Measurements from ENCODE around the gene LY86. TPM values are rescaled to one million over a fixed set of nuclear protein-coding genes. Genes with fewer than 3 reads are reported as not detected.

Gene LY86
- total RNA-seq, 1 donor from 2014 or later: 2.2 TPM

- DNase-seq: no peak
Observed at GRCh38 chr6:6683969-6684833, 95.7 kb downstream of the LY86 start.

DNA sequence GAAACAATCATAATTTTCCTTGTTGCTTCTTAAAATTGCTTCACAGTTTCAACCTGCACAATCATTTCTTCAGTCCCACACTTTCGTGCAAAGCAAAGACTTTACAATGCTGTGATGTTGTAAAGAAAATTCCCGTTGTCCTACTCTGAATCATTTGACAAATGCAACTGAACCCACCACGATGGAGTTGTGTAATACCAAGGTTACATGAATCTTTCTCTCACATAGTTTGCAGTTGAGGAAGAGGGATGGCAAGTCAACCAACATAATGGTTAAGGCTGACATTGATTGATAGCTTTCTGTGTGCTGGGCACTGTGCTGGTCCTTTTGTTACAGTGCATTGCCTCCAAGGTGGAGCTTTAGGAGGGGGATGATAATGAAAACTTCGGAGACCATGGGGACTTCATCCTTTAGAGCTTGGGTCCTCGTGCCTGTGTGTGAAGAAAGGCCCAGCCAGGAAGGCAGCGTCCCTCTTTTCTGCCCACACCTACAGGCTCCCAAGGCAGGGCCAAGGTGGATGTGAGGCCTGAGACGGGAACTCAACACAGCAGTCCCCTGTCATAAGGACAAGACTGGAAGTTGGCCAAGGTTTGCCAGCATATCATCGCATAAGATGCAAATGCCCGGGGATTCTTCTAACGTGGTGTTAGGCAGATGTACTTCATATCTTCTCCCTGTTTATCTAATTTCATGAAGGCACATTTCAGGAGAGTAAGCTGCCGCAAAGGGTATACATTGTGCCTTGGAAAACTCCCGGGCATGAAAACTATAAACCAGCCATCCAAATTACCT lies 96.9 kb downstream of the LY86 start:
- no peak for DNase-seq

GRCh38 chr6:6686176-6686575 lies 97.7 kb downstream of the LY86 start:
- DNase-seq: no peak

DNA sequence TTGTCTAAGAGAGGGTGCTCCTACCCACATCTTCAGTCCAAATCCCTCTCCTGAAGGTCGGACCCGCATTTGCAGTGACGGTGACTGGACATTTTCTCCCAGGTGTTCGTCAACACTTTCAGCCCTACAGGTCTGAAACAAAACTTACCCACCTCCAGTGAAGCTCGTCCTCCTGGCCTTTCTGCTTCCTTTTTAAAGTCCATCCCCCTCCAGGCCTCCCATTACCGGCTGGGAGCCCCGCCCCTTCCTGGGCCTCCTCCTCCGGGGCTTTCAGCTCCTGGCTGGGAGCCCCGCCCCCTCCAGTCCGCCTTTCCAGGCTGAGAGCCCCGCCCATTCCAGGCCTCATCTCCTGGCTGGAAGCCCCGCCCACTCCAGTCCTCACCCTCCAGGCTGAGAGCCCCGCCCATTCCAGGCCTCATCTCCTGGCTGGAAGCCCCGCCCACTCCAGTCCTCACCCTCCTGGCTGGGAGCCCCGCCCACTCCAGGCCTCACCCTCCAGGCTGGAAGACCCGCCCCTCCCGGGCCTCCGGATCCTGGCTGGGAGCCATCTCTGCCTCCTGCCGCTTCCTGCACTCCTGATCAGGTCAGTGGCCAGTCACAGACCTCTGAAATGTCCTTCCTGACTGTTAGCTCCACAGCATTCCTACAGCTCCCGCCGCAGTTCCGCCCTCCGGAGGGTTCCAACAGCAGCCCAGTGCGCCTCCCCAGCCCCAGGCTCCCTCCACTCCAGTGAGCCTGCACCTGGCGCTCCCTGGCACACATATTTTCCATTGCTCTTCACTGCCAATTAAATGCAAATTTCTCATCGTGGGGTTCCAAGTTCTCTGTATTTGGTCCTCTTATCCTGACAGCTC lies 98.5 kb downstream of the LY86 start:
- DNase-seq: no peak

DNA sequence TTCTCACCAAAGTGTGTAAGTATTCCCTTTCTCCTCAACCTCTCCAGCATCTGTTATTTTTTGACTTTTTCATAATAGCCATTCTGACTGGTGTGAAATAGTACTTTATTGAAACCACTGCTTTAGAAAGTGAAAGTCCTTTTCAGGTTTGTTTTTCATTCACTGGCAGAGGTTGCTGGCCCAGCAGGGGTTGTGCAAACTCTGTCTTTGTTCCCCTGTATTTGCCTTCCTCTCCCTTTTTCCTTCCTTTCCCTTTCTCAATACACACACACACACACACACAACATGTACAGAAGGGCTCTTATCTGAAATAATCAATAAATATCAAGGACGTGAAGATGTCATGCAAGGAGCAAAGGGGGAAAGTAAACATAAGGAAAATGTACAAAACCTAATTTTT lies 99.8 kb downstream of the LY86 start:
- DNase-seq: no peak

GRCh38 chr6:6688951-6689350 lies 100.4 kb downstream of the LY86 start:
- no peak for DNase-seq

DNA sequence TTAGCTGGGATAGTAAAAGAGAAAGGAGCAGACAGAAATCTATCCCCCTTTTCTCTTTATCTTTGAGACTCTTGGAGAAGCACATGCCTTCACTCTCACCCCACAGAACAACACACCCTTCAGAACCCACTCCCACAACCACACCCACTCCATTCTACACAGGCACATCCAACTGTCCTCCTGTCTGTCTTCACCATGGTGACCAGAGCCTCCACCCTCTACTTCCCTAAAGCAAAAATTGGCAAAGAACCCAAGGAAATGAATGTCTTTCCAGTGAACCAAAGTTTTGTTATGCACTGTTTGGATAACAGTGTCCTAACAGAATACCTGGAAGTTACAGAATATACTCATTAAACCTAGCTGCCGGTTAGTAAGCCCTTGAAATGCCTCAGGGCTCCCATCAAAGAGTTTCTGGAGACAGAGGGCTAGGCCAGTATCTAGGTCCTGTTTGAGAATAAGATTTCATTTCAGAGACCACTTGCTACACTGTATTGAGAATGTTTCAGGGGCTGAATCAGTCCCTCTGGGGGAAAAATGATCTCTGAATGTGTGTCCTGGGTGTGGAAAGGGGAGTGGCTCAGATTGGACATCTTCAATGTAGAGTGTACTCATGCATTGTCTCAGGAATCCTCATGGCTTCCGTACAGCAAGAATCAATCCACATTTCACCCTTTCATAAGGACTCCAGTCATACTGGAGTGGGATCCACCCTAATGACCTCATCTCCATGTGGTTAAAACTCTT lies 101.1 kb downstream of the LY86 start:
- DNase-seq: no peak

- no peak for DNase-seq
Observed at GRCh38 chr6:6690144-6690483, 101.6 kb downstream of the LY86 start.

- DNase-seq: no peak
Observed at GRCh38 chr6:6694368-6694780, 105.9 kb downstream of the LY86 start.

GRCh38 chr6:6694825-6695624 lies 106.5 kb downstream of the LY86 start:
- no peak for DNase-seq

DNA sequence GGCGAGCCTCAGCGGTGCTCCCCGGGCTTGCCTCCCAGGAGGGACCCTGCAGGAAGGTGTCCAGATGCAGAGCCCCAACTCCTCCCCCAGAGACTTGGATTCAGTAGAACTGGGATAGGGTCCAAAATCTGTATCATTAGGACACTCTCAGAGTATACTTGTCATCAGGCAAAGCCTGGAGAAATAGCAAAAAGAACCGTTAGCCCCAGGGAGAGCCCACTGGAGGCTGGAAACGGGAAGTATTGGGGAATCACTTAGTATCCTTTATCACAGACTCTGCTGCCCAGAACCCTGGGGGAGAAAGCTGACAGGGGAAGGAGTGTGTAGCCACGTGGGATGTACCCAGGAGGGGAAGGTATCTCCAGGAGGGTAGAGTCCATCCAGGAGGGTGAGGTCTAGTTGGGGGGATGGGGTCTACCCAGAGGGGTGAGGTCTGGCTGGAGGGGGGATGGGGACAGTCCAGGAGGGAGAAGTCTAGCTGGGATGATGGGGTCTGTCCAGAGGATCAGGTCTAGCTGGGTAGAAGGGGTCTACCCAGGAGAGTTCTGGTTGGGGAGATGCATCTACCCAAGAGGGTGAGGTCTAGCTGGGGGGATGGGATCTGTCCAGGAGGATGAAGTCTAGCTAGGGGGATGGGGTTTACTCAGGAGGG lies 107.2 kb downstream of the LY86 start:
- DNase-seq: no peak

- no peak for DNase-seq
Observed at GRCh38 chr6:6696867-6697531, 108.5 kb downstream of the LY86 start.

DNA sequence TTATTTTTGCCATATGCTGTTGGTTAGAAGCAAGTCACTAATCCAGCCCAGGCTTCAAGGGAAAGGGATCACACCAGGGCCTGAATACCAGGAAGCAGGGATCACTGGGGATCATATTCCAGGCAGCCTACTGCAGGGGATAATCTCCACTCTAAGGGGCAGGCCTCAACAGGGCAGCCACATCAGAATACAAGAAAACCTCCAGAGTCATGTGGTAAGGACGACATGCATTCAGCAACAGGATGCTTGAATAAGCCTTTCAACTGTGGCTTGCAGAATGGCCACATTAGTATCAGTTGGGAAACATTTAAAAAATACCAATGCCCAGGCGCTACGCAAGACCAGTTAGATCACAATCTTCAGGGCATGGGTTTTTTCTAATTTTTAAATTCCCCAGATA lies 109.1 kb downstream of the LY86 start:
- no peak for DNase-seq

- peak; percentile 20 for DNase-seq
Observed at GRCh38 chr6:6699741-6700367, 111.3 kb downstream of the LY86 start.

- no peak for DNase-seq
Observed at GRCh38 chr6:6700407-6701270, 112.1 kb downstream of the LY86 start.

GRCh38 chr6:6701864-6702263 lies 113.3 kb downstream of the LY86 start:
- no peak for DNase-seq

DNA sequence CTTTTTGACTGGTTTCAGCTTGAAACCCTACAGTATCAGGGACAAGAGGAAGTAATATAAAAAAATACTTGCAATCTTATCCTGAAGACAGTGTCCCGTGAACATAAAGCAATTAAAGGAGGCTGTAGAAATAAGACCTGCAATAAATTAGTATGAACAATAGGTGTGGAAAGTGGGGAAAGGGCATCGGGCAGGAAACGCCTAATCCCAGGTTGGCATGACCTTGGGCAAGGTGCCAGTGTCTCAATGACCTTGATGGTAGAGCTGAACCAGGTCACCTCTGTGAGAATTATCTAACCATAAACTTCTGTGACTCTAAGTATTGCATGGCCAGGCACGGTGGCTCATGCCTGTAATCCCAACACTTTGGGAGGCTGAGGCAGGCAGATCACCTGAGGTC lies 115.2 kb downstream of the LY86 start:
- DNase-seq: no peak

Measured in occipital lobe (tissue), 2 donors.